ENCODE measurements around the gene GMDS. TPM values are rescaled to one million over a fixed set of nuclear protein-coding genes. Genes with fewer than 3 reads are reported as not detected.

Gene GMDS
- total and polyA plus RNA-seq, 11 donors: 4.5 to 10.7 (median 7.0) TPM

DNA sequence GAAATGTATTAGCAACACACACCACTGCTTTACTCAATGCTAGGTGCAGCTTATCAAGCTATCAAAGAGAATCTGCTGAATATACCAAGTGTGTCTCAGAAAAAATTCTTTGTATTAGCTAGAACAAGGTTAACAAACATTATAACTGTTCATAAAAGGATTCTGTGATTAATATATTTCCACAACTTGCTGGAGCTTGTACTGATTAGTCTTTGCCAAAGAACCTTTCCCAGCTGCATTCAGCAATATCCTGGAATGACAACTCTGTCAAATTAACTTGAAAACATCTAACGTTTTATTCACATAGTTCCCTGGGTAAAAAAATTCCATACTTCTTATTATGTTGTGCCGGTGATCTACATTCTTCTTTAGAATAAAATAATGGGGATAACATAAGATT, 383.0 kb downstream of the GMDS start:
- H3K27ac ChIP-seq: no peak overlapping the region
- peaks cover 0 to 6% (median 0%) of the 10 kb centered on the region in 9 donors for H3K27me3 ChIP-seq
- ATAC-seq (no peak), DNase-seq (no peak)
- no peaks in the 10 kb centered on the region for H3K36me3 ChIP-seq
- H3K9me3 ChIP-seq: no peaks in the 10 kb centered on the region
- intact Hi-C loops (cut with DNase I): no loop called here
- TF ChIP-seq POLR2A (IDR thresholded peaks at IDR 0.05): no peak
- TF ChIP-seq, protein P1, sequence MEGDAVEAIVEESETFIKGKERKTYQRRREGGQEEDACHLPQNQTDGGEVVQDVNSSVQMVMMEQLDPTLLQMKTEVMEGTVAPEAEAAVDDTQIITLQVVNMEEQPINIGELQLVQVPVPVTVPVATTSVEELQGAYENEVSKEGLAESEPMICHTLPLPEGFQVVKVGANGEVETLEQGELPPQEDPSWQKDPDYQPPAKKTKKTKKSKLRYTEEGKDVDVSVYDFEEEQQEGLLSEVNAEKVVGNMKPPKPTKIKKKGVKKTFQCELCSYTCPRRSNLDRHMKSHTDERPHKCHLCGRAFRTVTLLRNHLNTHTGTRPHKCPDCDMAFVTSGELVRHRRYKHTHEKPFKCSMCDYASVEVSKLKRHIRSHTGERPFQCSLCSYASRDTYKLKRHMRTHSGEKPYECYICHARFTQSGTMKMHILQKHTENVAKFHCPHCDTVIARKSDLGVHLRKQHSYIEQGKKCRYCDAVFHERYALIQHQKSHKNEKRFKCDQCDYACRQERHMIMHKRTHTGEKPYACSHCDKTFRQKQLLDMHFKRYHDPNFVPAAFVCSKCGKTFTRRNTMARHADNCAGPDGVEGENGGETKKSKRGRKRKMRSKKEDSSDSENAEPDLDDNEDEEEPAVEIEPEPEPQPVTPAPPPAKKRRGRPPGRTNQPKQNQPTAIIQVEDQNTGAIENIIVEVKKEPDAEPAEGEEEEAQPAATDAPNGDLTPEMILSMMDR (IDR thresholded peaks at IDR 0.05): no peak
- peaks cover 0 to 5% (median 0%) of the 10 kb centered on the region in 12 donors for H3K4me1 ChIP-seq
- WGBS, 4 donors: 69 to 72% (median 71%) methylated on average over 2 of the region's 2 CpGs
- no peak overlapping the region for H3K4me3 ChIP-seq

DNA sequence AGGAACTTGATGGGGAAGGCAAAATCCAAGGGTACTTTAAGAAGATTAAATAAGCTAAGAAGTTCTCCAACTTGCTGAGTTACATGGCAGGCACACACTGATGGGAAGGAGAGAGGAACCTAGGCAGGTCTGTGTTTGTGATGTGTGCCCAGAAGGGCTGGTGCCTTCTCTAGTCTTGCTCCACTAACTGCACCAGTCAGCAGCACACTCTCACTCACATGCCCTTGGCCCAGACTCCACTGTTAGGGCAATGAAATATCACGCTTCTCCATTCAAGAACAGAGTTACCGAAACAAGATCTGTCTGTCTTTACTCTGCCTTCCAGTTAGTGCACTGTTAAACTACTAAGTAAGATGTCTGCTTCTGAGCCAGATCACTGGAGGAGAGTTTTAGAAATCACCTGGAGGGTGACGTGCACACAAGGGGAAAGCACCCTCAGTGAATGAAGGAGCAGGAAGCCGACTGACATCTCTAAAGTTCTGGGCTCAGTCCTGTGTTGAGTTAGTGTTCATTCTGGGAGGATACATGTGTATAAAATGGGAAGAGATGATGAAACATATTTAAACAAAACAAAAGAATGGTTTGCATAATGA, 384.6 kb downstream of the GMDS start:
- Histone ChIP-seq H3K27me3 (peaks cover 0 to 6% (median 0%) of the 10 kb centered on the region in 9 donors), H3K36me3 (no peaks in the 10 kb centered on the region), H3K27ac (no peak overlapping the region), H3K4me1 (peaks cover 0 to 5% (median 0%) of the 10 kb centered on the region in 12 donors), H3K9me3 (no peaks in the 10 kb centered on the region), H3K4me3 (no peak overlapping the region)
- intact Hi-C loops (cut with DNase I): no loop called here
- DNase-seq (no peak), ATAC-seq (no peak)
- TF ChIP-seq, protein P1 (IDR thresholded peaks at IDR 0.05): no peak
- no peak for TF ChIP-seq POLR2A (IDR thresholded peaks at IDR 0.05)
- 97 to 98% (median 97%) methylated on average over 4 of the region's 4 CpGs for WGBS, 4 donors

DNA sequence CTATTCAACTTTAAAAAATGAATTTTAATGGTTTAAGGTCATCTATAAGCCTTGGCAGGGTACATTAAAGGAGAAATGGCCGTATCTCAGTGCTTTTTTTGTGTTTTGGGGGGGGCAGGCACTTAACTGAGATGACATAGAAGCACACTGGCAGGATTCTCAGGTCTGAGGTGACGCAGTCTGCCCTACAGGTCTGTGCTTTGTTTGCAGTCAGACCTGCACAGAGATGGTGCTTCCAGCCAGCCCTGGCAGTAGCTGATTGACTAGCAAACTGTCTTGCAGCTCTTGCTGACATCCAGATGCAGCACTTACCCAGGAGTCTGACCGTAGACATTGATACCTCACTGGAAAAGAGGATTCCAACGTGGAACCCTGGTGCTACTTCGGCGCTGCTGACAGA, 386.5 kb downstream of the GMDS start:
- intact Hi-C loops (cut with DNase I): no loop called here
- H3K27ac ChIP-seq: no peak overlapping the region
- no peaks in the 10 kb centered on the region for H3K9me3 ChIP-seq
- no peak for DNase-seq
- H3K36me3 ChIP-seq: no peaks in the 10 kb centered on the region
- peaks cover 0 to 6% (median 0%) of the 10 kb centered on the region in 9 donors for H3K27me3 ChIP-seq
- ATAC-seq: no peak
- TF ChIP-seq POLR2A (IDR thresholded peaks at IDR 0.05): no peak
- TF ChIP-seq, protein P1 (IDR thresholded peaks at IDR 0.05): no peak
- whole genome bisulfite sequencing, 4 donors: 90 to 94% (median 93%) methylated on average over 6 of the region's 6 CpGs
- H3K4me1 ChIP-seq: peaks cover 0 to 5% (median 0%) of the 10 kb centered on the region in 12 donors
- no peak overlapping the region for H3K4me3 ChIP-seq

DNA sequence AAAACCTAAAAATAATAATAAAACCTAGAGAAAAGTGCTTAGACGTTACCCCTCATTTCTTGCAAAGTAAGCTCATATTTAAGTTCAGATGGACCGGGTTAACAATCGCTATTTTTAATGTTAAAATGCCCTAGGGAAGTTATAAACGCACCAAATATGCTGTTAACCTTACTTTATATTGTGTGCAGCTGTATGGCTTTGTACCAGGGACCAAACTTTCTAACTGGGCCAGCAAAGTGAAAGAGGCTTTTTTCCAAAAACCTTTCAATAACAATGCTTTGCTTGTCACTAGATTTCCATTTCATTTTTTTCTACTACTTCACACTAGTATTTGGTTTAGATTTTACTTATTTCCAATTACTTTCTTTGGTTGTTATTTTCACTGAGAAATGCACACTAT, 387.2 kb downstream of the GMDS start:
- ATAC-seq (no peak), DNase-seq (no peak)
- Histone ChIP-seq H3K27ac (no peak overlapping the region), H3K27me3 (peaks cover 0 to 6% (median 0%) of the 10 kb centered on the region in 9 donors), H3K4me1 (peaks cover 0 to 5% (median 0%) of the 10 kb centered on the region in 12 donors), H3K4me3 (no peak overlapping the region), H3K9me3 (no peaks in the 10 kb centered on the region), H3K36me3 (no peaks in the 10 kb centered on the region)
- TF ChIP-seq, protein P1 (IDR thresholded peaks at IDR 0.05): no peak
- TF ChIP-seq POLR2A (IDR thresholded peaks at IDR 0.05): no peak
- WGBS, 4 donors: 51 to 73% (median 69%) methylated on average over 4 of the region's 4 CpGs
- intact Hi-C loops (cut with DNase I): no loop called here

Measured in heart left ventricle (tissue), 16 donors.